Cerebellar nuclear complex (tissue), 1 donor: ENCODE results near the gene NOL4L.

Experiments
- DNase-seq, 2 experiments: peaks; one replicate each; lab custom pipeline; 2025; lab: John Stamatoyannopoulos, UW

NOL4L gene

DNA sequence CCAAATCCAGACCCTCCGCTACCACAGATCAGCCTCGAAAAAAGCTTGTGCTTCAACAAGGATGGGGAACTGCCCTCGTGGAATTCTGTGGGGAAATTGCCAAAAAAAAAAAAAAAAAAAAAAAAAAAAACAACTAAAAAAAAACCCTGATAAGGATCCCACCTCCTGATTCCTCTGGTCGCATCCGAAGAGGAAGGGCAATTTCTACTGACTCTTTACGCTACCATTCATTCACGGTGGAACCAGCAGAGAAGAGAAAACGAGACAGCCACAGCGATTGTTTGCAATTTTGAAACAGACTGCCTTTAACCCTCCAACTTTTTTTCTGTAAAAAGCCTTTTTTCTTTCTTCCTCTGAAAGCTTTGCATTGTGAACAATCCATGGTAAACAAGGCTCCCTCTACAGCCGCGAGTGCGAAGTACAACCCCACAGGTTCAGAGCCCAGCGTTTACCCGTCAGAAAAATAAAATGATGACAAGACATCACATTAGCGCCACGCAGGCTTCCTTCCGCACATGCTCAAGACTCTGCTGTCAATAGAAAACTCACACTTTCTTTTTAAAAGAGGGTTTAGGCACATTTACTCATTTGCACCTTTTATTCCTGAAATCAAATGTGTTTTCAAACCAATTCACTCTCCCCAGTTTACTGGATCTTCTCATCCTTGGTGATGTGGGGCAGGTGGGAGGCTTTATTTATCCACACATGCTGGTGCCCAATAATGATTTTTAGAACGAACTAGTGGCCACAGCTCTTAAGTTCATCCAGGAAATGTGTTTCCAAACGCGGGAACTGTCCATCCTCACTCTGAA, 100.0 kb downstream of the NOL4L start:
- peak in 1 of 2 experiments; percentile 71 for DNase-seq

DNA sequence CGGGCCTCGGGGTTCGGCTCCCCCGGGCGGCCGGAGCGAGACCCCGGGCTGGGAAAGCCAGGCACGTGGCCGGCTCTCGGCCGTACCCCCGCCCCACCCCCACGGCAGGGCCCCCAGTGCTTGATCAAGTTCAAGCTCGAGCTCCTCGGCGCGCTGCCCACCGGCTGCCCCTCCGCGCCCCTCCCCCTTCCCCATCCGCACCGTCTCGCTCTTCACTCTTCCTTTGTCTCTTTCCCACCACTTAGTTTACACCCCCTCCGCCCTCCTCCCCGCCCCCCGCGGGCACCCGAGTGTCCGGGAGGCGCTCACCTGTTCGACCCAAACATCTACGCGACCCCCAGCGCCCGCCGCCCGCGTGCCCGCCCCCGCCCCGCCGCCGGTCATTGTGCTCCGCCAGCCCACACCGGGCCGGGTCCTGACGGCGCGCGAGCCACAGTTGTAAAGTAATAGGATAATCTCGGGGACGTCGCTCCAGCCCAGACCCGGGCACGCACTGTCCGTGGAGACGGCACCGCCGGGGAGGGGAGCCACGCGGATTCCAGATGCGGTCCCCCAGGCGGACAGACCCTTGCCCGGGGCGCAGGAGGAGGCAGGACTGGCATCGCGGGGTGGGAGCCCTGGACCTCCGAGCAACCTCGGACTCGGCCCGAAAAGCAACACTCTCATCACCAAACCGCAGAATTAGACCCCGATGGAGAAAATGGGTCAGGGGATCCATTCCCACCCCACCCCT, 100.7 kb downstream of the NOL4L start:
- no peak for DNase-seq

DNA sequence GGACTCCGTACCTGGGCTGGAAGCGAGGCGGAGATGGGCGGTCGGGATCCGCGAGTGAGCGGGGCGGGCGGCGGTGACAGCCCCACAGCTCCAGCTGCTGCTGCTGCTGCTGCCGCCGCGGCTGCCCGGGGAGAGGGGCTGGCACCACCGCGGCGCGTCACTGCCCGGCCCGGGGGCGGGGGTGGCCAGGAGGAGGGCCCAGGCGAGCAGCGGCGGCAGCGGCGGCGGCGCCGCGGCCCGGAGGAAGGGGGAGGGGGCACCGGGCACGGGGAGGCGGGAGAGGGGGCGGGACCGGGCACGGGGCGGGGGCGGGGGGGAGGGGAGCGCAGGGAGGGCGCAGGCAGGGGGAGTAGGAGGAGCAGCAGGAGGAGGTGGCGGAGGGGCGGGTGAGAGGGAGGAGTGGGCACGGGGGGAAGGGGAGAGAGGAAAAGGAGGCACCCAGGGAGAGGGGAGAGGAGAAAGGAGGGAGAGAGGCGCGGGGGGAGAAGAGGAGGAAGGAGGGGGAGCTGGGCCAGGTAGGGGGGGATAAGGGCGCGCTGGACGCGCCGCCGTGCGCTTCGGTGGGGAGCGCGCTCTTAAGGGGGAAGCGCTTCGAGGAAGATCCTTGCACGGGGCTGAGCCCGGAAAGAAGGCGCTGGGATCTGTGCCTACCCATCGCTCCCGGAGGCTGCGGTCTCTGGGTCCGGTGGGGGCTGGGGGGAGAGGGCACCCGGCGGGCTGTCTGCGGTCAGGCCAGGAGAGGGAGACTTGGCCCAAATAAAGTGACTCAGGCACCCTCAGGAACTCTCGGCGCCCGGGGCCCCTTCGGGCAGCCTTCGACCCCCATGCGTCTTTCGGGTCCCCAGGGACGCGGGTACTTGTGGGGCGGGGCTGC, 101.5 kb downstream of the NOL4L start:
- DNase-seq = no peak

DNA sequence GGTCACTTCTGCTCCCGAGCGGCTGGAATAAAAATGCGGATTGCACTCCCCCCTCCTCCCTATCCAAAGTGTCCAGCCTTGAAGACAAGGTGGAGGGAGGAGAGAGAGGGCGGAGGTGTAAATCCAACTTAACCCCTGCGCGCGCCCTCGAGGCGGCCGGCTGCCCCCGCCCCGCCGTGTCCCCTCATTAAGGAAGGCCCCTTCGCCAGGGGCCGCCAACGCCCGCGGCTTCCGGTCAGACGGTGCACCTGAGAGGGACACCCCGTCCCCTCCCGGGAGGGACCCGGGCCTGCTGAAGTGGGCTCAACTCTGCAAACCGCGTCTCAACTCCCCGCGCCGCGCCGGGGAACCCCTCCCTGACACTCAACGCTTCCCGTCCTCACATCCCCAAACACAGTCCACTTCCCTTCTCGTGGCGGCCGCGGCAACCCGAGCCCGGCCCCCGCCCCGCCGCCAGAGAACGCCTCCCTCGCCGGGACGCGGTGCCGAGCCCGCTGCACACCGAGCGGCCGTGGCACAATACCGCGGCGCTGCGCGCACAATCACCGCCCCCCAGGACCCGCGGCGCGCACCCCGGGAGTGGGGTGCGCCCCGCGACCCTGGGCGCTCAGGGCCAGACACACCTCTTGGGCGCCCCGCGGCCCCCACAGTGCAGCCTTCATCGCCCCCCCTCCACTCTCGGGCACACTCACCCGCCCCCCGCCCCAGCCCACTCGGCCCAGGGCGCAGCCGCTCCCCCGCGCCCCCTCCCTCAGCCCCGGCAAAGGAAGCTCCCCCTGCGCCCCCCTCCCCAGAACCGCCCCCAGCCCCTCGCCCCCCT, 102.5 kb downstream of the NOL4L start:
- no peak for DNase-seq

DNA sequence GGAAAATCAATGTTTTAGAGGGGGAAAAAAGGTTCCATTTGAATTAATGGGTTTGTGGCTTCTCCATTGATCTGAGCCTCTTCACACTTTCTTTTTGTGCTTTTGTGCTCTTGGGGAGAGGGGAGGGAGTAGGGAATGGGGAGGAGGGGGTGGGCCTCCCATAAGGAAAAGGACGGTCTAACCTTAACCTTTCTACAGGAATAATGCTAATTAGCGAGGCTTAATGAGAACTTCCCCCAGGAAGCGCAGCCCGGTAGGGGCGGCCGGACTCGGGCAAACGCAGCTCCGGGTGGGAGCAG, 103.0 kb downstream of the NOL4L start:
- DNase-seq = no peak

DNA sequence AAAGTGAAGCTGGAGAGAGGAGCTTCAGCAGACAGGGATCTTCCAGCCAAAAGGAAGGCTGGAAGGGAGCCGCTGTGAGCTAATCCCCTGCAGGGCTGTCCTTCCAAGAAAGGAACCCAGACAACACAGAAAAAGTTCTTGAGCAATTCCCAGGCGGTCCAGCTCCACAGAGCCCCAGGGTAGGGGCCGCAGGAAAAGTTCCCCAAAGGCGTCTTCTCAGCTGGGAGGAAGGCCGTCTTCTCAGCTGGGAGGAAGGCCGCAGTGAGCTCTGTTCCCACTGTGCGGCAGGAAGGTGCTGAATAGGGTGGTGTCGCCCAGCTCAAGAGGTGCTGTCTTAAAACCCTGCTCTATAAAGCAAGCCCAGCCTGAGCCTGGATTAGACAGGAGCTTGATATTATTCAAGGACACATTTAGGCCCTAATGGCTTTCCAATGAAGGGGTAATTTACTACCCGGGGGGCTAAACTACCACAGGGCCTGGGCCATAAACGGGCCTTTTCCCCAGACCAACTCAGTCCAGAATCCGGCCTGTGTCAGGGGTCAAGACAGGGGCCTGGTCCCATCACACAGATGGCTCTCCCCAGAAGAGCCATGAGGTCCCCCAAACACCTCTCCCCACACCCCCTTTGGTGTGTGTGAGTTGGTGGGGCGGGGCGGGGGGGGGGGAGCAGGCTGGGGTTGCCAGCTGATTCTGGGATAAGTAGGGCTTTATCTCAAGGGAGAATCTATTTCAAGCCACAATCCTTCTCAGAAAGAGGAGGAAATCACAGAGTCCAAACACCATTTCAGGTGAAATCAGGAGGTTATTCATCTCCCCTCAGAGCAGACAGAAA, 103.6 kb downstream of the NOL4L start:
- DNase-seq = no peak

DNA sequence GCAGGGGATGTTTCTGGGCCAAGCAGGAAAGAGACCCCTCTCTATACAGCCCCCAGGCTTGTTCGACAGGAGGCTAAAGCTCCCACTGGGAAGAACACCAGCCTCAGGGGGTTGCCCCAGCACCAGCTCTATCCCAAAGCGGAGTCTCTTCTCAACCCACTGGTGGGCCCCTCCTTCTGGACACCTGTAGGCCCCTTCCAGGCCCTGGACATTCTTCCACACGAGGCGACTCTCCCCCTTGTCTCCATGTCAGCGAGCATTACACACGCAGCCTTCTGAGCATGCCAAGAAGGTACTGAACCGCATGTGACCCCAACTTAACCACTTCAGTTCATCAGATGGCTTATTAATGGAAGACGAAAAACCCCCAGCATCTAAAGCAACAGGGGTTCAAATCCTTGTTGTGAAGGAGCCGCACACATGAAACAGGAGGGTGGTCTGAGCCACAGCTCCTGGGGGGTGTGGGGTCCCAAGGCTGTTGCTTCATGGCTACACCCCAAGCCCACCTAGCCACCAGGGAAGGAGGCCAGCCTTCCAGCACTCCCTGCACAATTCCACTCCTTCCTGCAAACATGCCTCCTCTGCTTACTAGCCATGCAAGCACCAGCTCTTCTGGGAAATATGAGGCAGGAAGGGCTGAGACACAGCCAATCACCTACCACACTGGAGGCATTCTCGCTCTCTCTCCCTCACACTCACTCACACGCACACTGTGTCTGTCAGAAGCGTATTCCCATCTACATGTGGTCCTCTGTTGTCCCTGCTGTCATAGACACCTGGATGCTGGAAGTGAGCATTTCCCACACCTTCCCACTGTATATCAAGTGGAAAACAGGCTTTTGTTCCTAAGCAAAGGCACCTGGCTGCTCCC, 104.5 kb downstream of the NOL4L start:
- DNase-seq = no peak

DNA sequence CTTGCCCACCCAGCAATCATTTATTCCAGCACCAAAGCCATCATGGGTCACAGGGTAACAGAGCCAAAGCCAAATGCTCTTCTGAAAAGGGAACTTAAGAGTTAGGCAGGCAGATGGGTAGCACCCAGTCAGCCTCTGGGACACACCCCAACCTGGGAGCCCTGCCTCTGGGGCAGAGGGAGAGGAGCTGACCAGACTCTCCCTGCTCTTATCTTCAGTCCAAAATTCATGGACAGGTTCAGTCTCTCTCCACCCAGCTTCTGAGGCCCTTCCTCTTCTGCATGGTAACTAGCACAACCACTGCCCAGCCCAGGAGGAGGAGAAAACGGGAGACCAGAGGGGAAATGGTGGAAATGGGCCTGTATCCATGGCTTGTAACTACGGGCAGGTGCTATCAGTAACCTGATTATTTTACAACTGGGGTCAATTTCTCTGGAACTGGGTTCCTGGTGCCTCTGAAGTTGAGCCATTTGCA, 105.4 kb downstream of the NOL4L start:
- no peak for DNase-seq

DNA sequence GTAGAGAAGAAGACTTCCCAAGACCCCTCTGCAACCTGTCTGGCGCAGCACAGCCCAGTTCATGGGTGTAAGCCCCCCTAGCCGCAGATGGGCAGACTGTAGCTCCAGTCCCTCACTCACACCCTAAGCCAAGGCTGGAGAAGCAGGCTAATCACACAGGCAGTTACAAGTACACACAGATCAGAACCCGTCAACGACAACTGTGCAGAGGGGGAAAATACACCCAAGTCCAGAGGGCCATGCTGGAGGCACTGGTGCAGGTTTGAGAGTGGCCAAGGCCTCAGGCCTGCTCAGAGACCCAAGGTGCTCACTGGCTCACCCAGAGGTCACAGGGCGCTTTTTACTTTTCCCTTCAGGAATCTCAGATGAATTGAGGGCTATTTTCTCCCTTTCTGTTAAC, 106.1 kb downstream of the NOL4L start:
- no peak for DNase-seq

DNA sequence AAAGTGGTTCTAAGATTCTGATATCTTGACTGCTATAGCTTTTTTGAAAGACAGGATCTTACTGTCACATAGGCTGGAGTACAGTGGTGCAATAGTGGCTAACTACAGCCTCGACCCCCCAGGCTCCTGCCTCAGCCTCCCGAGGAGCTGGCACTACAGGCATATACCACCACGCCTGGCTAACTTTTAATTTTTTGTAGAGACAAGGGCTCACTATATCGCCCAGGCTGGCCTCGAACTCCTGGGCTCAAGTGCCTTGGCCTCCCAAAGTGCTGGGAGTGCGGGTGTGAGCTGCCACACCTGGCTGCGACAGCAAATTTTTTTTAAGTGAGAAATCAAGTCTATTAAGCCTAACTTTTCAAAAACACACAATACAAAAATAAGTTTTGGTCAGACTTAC, 106.6 kb downstream of the NOL4L start:
- DNase-seq = no peak

DNA sequence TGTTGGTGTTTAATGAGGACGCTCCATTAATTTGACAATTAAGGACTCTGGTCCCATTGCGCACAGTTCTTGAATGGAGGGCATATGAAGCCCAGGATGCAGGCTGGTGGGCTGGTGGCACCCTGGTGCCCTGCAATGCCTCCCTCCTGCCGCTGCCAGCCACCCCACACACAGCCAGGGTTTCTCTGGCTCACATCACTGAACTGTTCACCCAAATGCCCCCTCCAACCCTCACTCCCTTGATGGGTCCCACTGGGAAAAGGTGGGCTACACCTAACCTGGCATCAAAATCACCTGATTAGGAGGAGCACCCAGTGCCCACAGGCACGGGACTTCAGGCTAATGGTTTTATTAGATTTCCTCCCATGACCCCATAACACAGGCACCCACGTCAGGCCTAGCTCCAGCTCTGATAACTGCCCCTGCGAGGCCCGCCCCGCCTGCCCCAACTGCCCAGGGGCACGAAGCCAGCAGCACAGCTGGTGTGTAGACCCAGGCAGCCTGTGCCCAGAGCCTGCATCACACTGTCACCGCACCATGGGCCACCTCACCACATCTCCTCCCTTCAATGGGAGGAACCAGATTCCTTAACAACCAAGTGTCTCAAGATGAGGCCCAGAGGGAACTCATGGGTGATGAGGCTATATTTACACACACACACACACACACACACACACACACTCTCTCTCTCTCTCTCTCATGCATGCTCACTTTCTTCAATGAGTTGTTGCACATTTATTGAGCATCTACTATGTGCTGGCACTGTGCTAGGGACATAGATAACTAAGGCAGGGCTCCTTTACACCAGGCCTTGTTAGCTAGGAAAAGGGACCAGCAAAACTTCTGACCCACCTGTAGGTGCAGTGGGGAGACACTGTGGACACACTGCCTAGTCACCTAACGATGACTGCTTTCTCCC, 107.3 kb downstream of the NOL4L start:
- DNase-seq = no peak

DNA sequence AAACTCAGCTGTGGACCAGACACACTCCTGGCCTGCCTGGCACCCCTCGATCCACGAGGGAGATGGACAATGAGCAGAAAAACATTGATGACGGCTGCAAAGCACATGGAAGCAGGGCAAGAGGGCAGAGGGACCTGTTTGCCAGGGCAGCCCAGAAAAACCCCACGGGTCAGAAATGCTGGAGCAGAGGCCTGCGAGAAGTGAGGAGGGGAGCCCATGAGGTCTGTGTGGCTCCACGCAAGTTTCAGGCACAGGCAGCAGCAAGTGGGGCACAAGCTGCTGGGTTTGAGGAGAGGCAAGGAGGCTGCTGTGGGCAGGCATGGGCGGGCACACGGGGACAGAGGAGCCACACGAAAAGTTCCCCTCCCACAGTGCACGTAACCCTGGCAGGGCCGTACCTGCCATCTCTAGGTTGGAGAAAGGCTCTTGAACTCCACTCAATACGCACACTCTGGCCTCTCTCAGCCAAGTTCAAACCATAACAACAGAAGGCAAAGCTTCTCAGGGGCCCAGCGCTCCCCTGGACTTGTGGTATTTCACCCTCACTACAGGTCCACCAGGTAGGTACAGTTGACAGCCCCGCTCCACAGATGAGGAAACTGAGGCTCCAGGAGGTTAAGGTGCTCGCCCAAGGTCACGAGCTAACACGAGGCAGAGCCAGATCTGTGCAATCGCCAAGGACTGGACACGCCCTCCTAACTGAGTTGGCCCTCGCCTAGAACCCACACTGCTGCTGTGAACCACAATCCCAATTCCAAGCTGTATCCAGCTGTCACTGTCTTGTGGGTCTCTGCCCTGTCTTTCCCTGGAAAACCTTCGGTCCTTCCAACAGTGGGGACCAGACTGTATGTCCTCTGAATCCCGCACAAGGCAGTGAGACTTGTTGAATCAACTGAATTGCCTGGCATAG, 108.2 kb downstream of the NOL4L start:
- no peak for DNase-seq

DNA sequence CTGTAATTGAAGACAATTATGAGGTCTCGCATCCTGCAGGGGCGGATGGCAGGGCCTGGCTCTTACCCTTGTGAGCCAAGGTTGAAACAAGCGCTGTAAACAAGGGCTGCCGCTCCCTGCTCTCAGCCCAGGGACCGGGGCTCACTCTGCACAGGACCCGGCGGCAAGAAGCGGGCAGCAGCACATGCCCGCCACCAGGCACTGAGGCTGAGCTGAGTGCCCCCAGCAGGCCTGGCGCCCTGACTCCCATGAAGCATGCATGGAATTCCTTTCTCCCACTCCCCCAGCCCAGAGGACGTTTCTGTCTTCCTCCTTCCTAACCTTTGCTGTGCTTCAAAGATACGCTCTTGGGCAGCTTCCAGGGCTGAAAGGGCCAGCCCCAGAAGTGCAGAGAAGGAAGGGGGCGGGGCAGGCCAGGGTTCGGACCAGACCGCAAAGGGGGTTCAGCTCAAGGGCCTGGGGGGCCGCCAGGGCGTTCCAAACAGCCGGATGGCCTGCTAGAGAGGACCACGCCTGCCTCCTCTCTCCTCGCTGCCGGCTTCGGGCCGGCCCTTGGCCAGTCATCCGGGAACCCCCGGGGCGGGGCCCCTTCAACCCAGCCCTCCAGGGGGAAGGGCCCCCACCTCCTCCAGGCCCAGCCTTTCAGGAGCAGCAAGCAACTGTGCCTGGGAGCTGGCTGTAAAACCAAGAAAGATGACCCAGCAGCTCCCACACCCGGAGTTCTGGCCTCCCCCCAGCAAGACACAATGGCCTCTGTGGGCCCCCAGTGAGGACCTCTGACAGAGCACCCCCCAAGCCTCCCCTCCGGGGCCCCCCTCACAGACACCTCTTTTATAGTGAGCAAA, 109.9 kb downstream of the NOL4L start:
- no peak for DNase-seq

DNA sequence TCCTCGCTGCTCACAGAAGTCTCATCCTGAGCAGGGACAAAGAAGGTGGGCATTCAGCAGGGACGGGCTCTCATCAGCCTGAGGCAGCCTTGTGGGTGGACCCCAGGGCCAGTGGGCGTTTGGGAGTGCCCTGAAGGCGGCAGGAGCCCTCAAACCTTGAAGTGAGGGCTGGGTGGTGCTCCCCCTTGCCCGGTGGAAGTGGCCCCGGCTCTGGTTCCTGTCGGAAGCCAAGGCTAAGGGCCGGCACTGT, 110.5 kb downstream of the NOL4L start:
- no peak for DNase-seq

DNA sequence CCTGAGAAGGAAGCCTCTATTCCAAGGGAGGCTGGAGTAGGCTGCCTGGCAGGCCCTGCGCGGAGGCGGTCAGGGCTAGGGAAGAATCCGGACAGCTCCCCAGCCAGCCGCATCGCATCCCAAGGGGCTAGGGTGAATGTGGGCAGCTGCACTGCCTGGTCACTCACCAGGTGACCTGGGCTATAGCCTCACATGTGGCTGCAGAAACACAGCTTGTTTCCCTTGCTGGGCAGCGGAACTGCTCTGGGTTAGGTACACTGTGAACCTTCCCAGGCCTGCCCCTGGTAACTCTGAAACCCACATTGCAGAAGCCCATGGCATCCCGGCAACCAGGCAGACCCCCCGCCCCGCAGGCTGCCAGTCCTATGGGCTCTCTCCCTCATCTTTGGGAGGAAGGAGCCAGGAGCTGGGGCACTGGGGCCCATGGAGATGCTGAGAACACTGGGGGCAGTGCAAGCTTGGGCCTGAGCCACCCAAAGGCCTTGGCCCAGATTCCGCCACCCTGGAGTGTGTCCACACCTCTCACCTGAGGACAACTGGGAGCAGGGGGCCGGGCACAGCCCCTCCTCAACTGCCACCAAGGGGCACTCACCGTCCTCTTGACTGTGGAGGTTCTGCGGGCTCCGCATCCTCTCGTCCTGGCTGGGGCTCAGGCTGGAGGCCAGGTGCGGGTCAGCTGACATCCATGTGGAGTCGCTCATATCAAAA, 111.0 kb downstream of the NOL4L start:
- DNase-seq = peak in 1 of 2 experiments; percentile 10
